Activated CD4-positive, alpha-beta T cell treated with anti-CD3 and anti-CD28 coated beads, Interleukin-2, amount 10 ng/mL, durations not matched to agents 7 days and 5 days (primary cell): ENCODE data around the gene BCL2. TPM values are rescaled to one million over a fixed set of nuclear protein-coding genes. Genes with fewer than 3 reads are reported as not detected.

Experiments
- CTCF ChIA-PET: fragments of 350-600 bp; sonication (Branson Sonifier 250); formaldehyde crosslinking; loops from one replicate; lab custom pipeline; 2021; ENCODE audit warnings: antibody characterized with exemption; lab: Charles Lee
- POLR2A ChIA-PET: fragments of 350-600 bp; sonication (Branson Sonifier 250); formaldehyde crosslinking; loops from one replicate; lab custom pipeline; 2021; ENCODE audit warnings: antibody characterized with exemption; lab: Charles Lee
- DNase-seq: peaks from one replicate; pipeline ENCODE4 v3.0.0-alpha.2; 2020
- H3K27ac Mint-ChIP-seq: one replicate; pipeline ENCODE4 v1.8.0; 2021; ENCODE audit warnings: mild to moderate bottlenecking, moderate library complexity, mixed read lengths
- H3K27me3 Mint-ChIP-seq: one replicate; pipeline ENCODE4 v1.8.0; 2021; ENCODE audit warnings: mixed read lengths
- H3K36me3 Mint-ChIP-seq: one replicate; pipeline ENCODE4 v1.8.0; 2021; ENCODE audit warnings: low read depth, mixed read lengths
- H3K4me1 Mint-ChIP-seq: one replicate; pipeline ENCODE4 v1.8.0; 2021; ENCODE audit warnings: mixed read lengths
- H3K4me3 Mint-ChIP-seq: one replicate; pipeline ENCODE4 v1.8.0; 2021; ENCODE audit warnings: mild to moderate bottlenecking, moderate library complexity, mixed read lengths
- H3K9me3 Mint-ChIP-seq: one replicate; pipeline ENCODE4 v1.8.0; 2021; ENCODE audit warnings: mixed read lengths
- total RNA-seq, 2 experiments: library from RNA; stranded (reverse); gene quantifications; one replicate each; pipeline ENCODE4 v1.2.3, GENCODE V29; 2021

Gene BCL2
- total RNA-seq, 2 experiments from 2014 or later = 113 to 119 TPM

GRCh38 chr18:63087421-63088230 lies 231.9 kb downstream of the BCL2 start:
- POLR2A ChIA-PET = no interaction called here
- Mint-ChIP-seq H3K27ac (no peak overlapping the region), H3K4me3 (no peak overlapping the region), H3K36me3 (no peaks in the 10 kb centered on the region), H3K4me1 (no peaks in the 10 kb centered on the region), H3K27me3 (peaks cover 18% of the 10 kb centered on the region), H3K9me3 (no peaks in the 10 kb centered on the region)
- DNase-seq = no peak
- CTCF ChIA-PET = interaction anchor here (0.6 to 2.0 kb wide), 3 partner anchors 12 to 49 kb away, joined by 3 to 5 read pairs (median 4); no protein-coding TSS in a partner anchor

GRCh38 chr18:63085611-63086010 lies 234.0 kb downstream of the BCL2 start:
- H3K27ac Mint-ChIP-seq = no peak overlapping the region
- no peak overlapping the region for H3K4me3 Mint-ChIP-seq
- H3K27me3 Mint-ChIP-seq = peaks cover 18% of the 10 kb centered on the region
- ChIA-PET CTCF (interaction anchor here (1.1 to 1.9 kb wide), 2 partner anchors 77 to 233 kb away, joined by 3 to 4 read pairs; no protein-coding TSS in a partner anchor), POLR2A (no interaction called here)
- no peak for DNase-seq
- no peaks in the 10 kb centered on the region for H3K4me1 Mint-ChIP-seq
- peaks cover 5% of the 10 kb centered on the region for H3K9me3 Mint-ChIP-seq
- peaks cover 2% of the 10 kb centered on the region for H3K36me3 Mint-ChIP-seq

DNA sequence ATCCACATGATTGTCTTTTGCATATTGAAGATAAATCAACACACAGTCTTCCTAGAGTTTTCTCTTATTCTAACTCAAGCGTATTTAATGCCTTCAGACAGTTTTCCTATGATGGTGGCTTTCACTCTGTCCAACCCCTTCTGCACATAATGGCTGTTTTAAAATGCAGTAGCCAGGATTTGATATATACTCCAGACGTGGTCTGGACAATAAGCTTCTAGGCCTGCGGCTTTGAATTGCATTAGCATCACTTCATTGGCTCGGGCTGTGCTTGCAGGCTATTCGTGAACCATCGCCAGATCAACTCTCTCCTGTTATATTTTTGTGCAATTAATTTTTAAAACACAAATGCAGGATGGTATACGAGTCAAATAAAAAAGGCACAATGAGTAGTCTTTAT lies 235.3 kb downstream of the BCL2 start:
- peaks cover 5% of the 10 kb centered on the region for H3K4me1 Mint-ChIP-seq
- H3K27ac Mint-ChIP-seq = no peak overlapping the region
- POLR2A ChIA-PET = no interaction called here

DNA sequence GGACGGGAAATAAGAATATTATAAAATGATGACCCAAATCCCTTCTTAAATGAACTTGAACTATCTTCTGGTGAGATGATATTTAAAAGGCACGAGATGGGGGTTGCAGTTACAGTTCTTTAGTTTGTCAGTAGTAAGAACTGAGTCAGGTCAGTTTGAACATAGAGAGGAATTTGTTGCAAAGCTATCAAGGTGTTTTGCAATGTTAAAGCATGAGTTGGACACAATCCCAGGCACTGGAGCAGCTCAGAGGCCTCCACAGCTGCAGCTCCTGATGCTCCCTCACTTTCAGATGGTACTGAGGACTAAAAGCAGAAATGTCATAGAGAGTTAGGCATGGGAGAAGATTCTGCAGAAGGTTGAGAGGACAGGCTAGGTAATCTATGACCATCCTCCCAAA lies 236.0 kb downstream of the BCL2 start:
- Mint-ChIP-seq H3K4me1 (peaks cover 7% of the 10 kb centered on the region), H3K36me3 (peaks cover 8% of the 10 kb centered on the region), H3K27me3 (peaks cover 10% of the 10 kb centered on the region), H3K9me3 (peaks cover 14% of the 10 kb centered on the region), H3K27ac (no peak overlapping the region), H3K4me3 (no peak overlapping the region)
- ChIA-PET CTCF (interaction anchor here (1.4 to 1.6 kb wide), 2 partner anchors 10 to 12 kb away, joined by 3 read pairs; no protein-coding TSS in a partner anchor), POLR2A (no interaction called here)
- DNase-seq = no peak

More for the DNA sequence above, 235.3 kb downstream of the BCL2 start:
- Mint-ChIP-seq H3K4me3 (no peak overlapping the region), H3K27me3 (peaks cover 9% of the 10 kb centered on the region), H3K36me3 (peaks cover 8% of the 10 kb centered on the region), H3K9me3 (peaks cover 13% of the 10 kb centered on the region)
- CTCF ChIA-PET = interaction anchor here (1.0 to 1.9 kb wide), 4 partner anchors 10 to 234 kb away, joined by 3 to 4 read pairs (median 3); no protein-coding TSS in a partner anchor
- DNase-seq = no peak

DNA sequence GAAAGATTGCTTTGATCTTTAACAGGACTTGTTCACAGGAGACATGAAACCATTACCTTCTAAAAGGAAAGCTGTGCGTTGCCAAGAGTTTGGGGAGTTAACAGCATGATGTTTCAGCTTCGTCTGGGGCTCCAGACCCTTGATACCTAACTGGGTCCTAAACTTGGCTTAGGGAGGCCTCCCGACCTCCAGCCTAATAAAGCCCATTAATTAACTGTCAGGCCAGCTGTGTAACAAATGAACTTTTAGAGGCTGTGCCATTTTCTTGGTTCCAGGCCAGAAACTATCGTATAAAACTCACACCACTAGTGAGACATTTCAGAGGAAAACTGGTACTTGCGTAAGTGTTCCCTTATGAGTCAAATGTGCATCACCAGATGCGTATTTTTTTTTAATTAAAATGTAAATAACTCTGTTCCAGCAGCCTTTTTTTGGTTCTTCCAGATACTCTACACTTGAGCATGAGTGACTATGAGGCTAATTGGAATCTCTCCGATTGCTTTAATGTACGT lies 236.5 kb downstream of the BCL2 start:
- peaks cover 14% of the 10 kb centered on the region for H3K9me3 Mint-ChIP-seq
- ChIA-PET CTCF (no interaction called here), POLR2A (no interaction called here)
- peaks cover 14% of the 10 kb centered on the region for H3K27me3 Mint-ChIP-seq
- no peak overlapping the region for H3K4me3 Mint-ChIP-seq
- H3K36me3 Mint-ChIP-seq = peaks cover 8% of the 10 kb centered on the region
- peaks cover 7% of the 10 kb centered on the region for H3K4me1 Mint-ChIP-seq
- no peak for DNase-seq
- H3K27ac Mint-ChIP-seq = no peak overlapping the region

- H3K4me3 Mint-ChIP-seq = no peak overlapping the region
- ChIA-PET CTCF (no interaction called here), POLR2A (no interaction called here)
- peaks cover 7% of the 10 kb centered on the region for H3K4me1 Mint-ChIP-seq
- peaks cover 8% of the 10 kb centered on the region for H3K36me3 Mint-ChIP-seq
- peaks cover 14% of the 10 kb centered on the region for H3K9me3 Mint-ChIP-seq
- no peak overlapping the region for H3K27ac Mint-ChIP-seq
- DNase-seq = no peak
- H3K27me3 Mint-ChIP-seq = peaks cover 16% of the 10 kb centered on the region
Measured at GRCh38 chr18:63082366-63083019, 237.1 kb downstream of the BCL2 start.

DNA sequence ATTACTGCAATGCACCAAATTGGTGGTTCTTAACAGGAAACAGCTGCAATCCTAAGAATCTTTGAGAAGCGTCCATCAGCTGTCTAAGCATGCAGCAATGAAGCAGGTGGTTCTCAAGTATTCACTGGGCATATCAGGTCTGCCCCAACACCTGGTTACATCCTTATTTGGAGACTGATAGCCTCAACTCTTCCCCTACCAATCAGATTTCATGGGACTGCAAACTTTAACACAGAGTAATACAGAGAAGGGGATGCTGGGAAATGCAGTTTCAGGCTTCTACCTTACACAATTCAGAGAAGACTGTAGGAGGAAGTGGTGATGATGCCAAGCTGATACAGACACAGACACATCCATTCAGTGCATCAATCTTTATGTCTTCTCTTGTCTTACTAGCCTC lies 240.5 kb downstream of the BCL2 start:
- POLR2A ChIA-PET = no interaction called here
- Mint-ChIP-seq H3K4me3 (no peak overlapping the region), H3K9me3 (peaks cover 14% of the 10 kb centered on the region), H3K4me1 (peaks cover 18% of the 10 kb centered on the region), H3K36me3 (peaks cover 8% of the 10 kb centered on the region), H3K27me3 (peaks cover 19% of the 10 kb centered on the region), H3K27ac (no peak overlapping the region)
- peak; percentile 27 for DNase-seq
- CTCF ChIA-PET = no interaction called here

GRCh38 chr18:63078471-63078870 lies 241.1 kb downstream of the BCL2 start:
- H3K4me1 Mint-ChIP-seq = peaks cover 18% of the 10 kb centered on the region
- POLR2A ChIA-PET = no interaction called here
- peaks cover 19% of the 10 kb centered on the region for H3K27me3 Mint-ChIP-seq
- CTCF ChIA-PET = no interaction called here
- H3K27ac Mint-ChIP-seq = no peak overlapping the region
- H3K4me3 Mint-ChIP-seq = no peak overlapping the region
- DNase-seq = no peak
- H3K9me3 Mint-ChIP-seq = peaks cover 14% of the 10 kb centered on the region
- H3K36me3 Mint-ChIP-seq = peaks cover 8% of the 10 kb centered on the region

DNA sequence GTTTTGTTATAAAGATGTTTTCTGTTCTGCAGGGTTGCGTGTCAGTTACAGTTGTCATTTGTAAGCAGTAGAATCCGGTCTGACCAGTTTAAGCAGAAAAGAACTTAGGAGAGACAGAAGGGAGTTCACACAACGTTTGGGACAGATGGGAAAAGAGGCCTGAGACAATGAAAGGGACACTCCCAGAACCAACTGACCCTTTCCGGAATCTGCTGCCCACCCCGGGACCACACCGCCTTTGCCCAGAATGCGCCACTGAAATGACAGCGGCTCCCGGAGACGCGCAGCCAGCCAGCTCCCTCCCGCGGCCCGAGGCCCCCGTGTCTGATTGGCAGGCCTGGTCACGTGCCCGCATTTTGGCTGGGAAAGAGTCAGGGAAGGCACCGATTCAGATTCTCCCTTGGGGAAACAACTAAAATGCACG lies 244.6 kb downstream of the BCL2 start:
- Mint-ChIP-seq H3K4me1 (peaks cover 17% of the 10 kb centered on the region), H3K4me3 (peak overlapping the region; percentile 63), H3K27me3 (peaks cover 21% of the 10 kb centered on the region), H3K9me3 (peaks cover 6% of the 10 kb centered on the region), H3K36me3 (peaks cover 4% of the 10 kb centered on the region), H3K27ac (peak overlapping the region; percentile 42)
- POLR2A ChIA-PET = no interaction called here
- CTCF ChIA-PET = no interaction called here
- peak; percentile 63 for DNase-seq

GRCh38 chr18:63073481-63073880 lies 246.1 kb downstream of the BCL2 start:
- POLR2A ChIA-PET = no interaction called here
- Mint-ChIP-seq H3K9me3 (no peaks in the 10 kb centered on the region), H3K36me3 (no peaks in the 10 kb centered on the region), H3K4me1 (peaks cover 11% of the 10 kb centered on the region), H3K27ac (no peak overlapping the region), H3K27me3 (peaks cover 23% of the 10 kb centered on the region), H3K4me3 (no peak overlapping the region)
- CTCF ChIA-PET = interaction anchor here (1.0 kb wide), 1 partner anchor 11 kb away, joined by 3 read pairs; no protein-coding TSS in a partner anchor
- peak; percentile 39 for DNase-seq
